NCI-H2171 (cell line): ENCODE data around the gene ILRUN.
"Not testable (repeated sequence)": the region's sequence is repeated elsewhere in the genome, so short reads cannot be mapped to it uniquely, and the experiment has no call there.

Experiments
- DNase-seq: peaks from one replicate; lab custom pipeline; 2025; lab: John Stamatoyannopoulos, UW

ILRUN gene

DNA sequence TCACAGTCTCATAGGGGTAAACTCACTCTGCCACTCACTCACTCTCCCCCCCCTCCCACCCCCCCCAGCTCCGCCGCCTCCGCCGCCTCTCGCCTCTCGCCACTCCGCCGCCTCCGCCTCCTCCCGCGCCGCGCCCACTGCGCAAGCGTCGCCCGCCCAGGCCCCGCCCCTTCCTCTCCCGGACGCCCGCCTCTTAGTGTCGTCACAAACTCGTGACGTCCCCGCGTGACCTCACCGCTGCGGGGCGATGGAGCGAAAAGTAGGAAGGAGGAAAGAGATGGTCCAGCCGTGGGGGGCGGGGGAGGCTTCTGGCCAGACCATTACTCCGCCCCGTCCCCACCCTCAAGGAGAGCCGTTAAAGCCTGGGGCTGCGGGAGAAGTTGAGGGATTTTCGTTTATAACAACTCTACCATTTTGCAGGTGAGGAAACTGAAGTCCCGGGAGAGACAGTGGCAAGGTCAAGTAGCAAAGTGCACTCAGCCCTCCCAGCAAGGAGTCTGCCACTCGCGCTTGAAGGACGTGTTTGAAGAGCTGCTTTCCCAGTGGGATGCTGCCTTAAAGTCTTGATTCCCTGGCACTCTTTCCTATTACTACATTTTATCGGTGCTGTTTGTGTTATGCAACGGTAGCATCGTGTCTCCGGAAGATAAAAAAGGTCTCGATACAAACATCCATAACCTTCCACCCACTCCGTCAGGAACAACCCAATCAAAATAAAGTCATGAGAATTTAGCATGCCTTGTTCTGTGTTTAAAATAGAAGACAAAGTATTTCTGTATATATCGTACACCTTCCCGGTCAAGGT lies at the start of gene ILRUN:
Gene ILRUN, minus strand, starts transcription at position 29 of the 805 bp plus-strand sequence. CDS start 164 bp downstream, outside the sequence.
- DNase-seq = peak; percentile 93

DNA sequence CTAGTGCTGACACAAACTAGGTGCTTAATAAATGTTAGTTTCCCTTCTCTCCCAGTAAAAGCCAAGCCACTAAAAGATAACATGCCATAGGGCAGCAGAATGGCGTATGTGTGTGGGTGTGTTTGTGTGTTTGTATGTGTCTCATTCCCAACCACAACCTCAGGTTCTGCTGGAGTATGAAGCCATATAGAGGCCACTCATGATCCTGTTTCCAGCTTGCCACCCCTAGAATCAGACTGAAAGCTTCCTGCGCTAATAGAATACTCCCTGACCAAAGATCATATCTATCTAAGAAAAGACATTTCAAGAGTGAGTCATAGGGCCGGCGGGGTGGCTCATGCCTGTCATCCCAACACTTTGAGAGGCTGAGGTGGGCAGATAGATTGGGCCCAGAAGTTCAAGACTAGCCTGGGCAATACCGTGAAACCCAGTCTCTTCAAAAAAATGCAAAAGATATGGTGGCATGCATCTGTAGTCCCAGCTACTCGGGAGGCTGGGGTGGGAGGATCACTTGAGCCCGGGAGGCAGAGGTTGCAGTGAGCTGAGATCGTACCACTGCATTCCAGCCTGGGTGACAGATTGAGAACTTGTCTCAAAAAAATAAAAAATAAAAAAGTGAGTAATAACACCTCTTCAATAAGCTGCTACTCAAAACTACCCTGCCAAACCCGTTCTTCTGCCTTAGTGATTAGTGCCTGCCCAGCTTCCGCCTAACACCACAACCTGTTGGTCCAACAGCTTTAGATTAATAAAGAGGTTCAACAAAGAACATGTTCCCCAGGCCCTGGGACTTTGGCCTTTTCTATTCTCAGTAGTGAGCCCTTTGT lies 48.9 kb upstream of the ILRUN start:
- DNase-seq = no peak

DNA sequence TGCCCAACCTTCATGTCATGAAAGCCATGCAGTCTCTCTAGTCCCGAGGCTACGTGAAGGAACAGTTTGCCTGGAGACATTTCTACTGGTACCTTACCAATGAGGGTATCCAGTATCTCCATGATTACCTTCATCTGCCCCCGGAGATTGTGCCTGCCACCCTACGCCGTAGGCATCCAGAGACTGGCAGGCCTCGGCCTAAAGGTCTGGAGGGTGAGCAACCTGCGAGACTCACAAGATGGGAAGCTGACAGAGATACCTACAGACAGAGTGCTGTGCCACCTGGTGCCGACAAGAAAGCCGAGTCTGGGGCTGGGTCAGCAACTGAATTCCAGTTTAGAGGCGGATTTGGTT lies 47.7 kb upstream of the ILRUN start:
- DNase-seq = not testable (repeated sequence)

DNA sequence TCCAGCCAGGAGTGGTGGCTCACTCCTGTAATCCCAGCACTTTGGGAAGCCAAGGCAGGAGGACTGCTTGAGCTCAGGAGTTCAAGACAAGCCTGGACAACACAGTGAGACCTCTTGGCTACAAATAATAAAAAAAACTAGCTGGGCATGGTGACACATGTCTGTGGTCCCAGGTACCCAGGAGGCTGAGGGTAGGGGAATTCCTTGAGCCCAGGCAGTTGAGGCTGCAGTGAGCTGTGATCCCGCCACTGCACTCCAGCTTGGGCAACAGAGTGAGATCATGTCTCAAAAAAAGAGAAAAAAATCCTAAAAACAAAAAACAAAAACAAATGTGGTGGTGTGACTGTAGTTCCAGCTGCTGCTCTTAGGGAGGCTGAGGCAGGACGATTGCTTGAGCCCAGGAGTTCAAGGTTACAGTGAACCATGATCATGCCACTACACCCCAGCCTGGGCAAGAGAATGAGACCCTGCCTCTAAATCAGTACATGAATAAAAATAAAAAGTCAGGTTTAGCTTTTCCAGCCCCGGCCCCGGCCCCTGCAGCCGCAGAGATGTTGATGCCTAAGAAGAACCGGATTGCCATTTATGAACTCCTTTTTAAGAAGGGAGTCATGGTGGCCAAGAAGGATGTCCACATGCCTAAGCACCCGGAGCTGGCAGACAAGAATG lies 47.2 kb upstream of the ILRUN start:
- no peak for DNase-seq

DNA sequence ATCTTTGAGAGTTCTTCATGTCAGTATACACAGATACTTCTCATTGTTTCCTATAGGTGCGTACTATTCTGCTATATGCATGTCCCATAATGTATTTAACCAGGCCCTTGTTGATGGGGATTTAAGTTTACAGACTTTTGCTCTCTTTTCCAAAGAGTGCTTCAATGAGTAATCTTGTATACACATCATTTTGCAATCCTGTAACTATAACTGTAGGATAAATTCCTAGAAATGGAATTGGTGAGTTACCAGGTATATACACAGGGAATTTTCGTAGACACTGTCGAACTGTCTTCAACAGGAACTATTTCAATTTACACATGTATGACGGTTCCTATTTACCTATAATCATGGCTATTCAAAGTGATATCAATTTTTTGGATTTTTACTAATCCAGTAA lies 45.5 kb upstream of the ILRUN start:
- DNase-seq = no peak

DNA sequence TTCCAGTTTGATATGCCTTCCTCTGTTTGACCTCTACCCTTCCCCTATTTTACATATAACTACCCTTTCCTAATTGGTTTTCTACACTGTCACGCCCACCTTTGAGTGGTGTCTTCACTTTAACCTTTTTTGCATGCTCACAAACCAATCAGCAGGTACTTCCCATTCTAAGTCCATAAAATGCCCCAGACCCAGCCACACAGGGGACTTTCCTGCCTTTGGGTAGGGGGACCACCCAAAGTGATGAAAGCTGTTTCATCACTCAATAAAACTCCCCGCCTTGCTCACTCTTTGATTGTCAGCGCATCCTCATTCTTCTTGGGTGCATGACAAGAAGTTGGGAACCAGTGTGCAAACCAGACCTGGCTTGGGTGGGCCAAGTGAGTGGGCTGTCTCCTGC lies 40.3 kb upstream of the ILRUN start:
- DNase-seq = no peak

DNA sequence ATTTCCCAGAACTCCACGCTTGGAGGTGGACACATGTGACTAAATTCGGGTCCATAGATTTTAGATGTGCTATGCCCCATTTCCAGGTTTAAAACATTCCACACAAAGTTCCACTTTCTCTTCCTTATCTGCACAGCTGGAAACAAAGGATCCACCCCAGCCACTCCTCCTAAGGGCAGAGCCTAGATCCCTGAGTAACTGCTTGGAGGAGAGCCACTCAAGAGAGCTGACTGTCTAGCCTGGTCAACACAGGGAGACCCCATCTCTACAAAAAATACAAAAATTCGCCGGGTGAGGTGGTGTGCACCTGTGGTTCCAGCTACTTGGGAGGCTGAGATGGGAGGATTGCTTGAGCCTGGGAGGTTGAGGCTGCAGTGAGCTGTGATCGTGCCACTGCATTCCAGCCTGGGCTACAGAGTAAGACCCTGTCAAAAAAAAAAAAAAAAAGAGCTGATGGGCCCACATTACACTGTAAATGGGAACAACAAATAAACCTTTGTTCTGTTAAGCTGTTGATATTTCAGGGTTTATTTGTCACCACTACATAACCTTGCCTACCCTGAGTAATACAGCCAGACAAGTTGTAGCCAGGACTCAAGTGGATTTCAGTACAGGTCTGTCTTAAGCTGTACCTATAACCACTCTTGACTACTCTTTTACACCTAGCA lies 35.0 kb upstream of the ILRUN start:
- DNase-seq = no peak

DNA sequence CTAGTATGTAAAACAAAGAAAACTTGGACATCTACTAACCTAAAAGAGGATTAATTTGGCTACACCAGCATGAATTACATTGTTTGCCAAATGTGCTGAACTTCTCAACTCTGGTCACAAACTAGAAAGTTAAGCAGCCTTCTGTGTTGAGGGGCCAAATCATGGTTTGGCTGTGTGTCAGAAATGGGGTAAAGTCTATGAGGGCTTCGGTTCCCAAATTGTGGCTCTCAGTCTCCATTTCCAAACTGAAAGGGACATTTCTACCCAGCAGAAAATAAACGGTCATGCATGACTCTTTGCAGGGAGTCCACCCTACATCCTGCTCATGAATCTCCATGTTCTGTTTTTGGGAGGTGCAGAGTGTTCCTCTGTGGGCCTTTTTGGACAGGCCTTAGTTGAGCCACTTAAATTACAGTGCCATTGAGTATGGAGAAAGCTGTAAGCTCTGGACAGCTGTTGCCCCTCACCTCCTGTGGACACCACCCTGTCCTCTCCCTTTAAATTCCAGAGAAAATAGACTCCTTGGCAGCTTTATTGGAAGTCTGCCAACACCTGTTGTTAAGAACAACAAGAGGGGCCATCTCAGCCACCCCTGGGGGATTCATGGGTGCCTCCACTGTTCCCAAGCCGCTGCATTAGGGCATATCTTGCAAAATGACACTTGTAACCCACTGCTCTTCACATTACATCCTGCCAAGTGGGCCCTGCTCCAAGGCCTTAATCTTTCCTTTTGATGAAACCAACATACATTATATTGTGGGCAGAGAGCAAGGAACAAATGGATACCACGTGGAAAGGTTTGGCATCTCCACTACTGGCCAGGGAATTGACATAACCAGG lies 33.3 kb upstream of the ILRUN start:
- DNase-seq = no peak

DNA sequence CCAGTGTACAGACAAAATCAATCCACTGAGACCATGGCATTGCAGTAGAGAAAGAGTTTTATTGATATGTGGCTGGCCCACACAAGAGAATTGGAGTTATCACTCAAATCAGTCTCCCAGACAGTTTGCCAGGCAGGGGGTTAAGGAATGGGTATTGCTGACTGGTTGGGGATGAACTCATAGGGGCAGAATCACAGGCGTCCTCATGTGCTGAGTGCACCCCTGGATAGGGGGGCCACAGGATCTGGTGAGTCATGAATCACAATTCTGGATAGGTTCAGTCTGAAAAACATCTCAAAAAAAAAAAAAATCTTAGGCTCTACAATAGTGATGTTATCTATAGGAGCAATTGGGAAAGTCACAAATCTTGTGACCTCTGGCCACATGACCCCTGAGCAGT lies 29.5 kb upstream of the ILRUN start:
- no peak for DNase-seq

DNA sequence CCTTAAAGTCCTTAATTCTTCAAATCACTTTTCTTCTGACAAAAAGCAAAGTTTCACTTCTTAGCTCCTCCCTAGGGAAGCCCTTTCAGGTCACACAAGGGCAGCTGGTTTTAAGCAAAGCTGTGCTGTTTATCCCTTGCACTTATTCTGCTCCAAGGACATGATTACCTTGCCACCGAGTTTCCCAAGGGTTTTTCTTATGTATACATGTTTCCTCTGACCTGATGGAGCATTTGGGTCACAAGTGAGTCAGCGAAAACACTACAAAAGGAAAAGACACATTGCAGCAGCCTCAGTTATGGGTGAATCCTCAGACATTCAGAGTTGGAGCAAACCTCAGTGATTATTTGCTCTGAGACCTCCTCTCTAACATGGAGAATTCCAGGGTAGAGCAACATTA lies 26.6 kb upstream of the ILRUN start:
- DNase-seq = no peak

DNA sequence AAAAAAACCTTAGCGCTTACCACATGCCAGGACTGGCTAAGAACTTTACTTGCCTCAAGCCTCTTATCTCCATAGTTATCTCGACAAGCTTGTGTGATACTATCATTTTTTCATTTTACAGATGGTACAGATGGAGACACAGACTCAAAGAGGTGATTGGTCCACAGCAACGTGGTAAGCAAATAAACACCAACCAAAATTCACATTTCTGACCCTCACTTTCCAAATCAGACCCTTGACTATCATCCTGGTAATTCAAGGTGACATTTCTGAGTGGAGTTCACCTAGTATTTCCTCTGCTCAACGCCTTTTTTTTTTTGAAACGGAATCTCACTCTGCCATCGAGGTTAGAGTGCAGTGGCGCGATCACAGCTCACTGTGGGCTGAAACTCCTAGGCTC lies 25.9 kb upstream of the ILRUN start:
- DNase-seq = no peak

DNA sequence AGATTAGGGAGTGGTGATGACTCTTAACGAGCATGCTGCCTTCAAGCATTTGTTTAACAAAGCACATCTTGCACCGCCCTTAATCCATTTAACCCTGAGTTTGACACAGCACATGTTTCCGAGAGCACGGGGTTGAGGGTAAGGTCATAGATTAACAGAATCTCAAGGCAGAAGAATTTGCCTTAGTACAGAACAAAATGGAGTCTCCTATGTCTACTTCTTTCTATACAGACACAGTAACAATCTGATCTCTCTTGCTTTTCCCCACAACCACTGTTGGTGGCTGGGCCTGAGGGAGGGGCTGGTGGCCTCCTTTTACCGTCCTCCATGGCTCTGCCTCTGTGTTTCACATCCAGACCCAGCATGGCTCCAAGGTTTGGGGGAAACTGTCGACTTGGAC lies 23.6 kb upstream of the ILRUN start:
- not testable (repeated sequence) for DNase-seq

DNA sequence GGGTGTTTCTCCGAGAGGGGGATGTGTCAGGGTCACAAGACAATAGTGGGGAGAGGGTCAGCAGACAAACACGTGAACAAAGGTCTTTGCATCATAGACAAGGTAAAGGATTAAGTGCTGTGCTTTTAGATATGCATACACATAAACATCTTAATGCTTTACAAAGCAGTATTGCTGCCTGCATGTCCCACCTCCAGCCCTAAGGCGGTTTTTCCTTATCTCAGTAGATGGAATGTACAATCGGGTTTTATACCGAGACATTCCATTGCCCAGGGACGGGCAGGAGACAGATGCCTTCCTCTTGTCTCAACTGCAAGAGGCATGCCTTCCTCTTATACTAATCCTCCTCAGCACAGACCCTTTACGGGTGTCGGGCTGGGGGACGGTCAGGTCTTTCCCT lies 23.1 kb upstream of the ILRUN start:
- not testable (repeated sequence) for DNase-seq

DNA sequence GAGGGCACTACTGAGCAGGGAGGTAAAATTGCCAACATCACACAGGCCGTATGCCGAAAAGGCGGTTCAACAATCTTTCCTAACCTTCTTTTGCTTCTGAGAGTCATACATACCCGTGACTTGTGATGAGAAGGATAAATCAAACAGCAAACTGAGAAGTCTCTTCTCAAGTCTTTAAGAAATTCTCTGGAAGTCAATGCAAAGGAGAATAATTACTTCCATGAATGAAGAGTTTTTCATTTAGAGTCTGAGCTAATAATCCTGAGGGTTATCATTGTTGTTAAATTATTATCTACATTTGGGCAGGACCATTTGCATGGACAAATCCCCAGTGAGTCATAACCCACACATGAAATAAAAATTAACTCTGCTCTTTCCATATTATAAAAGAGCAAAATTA lies 22.4 kb upstream of the ILRUN start:
- DNase-seq = no peak

DNA sequence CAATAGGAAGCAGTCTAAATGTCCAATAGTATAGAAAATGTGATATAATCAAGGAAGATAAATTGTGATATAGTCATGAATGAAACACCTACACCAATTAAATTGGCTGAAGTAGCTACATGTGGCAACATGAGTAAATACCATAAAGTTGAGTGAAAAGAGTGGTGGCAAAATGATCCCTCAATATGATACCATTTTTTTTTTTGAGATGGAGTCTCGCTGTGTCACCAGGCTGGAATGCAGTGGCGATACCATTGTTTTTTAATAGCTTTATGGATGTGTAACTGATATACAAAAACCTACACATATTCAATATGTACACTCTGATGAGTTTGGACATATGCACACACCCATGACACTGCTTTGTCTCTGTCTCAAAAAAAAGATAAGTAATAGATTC lies 20.9 kb upstream of the ILRUN start:
- DNase-seq = no peak

DNA sequence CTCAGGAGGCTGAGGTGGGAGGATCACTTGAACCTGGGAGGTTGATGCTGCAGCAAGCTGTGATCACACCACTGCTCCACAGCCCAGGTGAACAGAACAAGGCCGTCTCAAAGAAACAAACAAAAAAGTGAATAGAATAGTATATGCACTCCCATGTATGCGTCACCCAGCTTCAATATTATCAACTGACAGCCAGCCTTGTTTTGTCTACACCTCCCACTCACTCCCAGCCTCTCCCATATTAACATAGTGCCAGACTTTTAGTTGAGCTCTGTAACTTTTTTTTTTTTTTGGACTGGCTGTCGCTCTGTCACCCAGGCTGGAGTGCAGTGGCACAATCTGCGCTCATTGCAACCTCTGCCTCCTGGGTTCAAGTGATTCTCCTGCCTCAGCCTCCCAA lies 18.1 kb upstream of the ILRUN start:
- no peak for DNase-seq

DNA sequence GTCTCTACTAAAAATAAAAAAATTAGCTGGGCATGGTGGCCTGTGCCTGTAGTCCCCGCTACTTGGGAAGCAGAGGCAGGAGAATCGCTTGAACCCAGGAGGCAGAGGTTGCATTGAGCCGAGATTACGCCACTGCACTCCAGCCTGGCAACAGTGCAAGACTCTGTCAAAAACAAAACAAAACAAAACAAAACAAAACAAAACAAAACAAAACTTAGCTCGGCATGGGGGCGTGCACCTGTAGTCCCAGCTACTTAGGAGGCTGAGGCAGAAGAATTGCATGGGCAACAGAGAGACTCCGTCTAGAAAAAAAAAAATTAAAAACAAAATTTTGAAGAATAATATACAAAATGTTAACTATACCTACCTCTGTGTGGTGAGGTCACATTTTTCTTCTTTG lies 16.3 kb upstream of the ILRUN start:
- DNase-seq = not testable (repeated sequence)

DNA sequence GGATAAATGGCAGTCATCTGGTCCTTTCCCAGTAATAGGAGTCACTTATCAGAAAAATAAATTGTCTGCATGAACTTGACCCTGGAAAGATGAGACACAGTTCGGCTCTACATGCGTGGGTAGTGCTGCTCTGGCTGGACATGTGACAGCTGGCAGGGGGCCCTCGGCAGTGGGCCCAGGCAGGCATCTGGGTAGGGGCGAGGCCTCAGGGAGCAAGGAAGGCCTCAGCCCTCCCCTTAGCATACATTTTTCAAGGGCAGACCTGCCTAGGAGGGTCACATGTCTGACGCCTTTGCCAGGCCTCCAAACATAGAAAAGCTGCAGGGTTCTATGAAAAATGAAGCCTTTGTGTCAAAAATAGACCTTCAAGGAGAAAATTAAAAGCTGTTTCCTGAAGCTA lies 12.8 kb upstream of the ILRUN start:
- no peak for DNase-seq

DNA sequence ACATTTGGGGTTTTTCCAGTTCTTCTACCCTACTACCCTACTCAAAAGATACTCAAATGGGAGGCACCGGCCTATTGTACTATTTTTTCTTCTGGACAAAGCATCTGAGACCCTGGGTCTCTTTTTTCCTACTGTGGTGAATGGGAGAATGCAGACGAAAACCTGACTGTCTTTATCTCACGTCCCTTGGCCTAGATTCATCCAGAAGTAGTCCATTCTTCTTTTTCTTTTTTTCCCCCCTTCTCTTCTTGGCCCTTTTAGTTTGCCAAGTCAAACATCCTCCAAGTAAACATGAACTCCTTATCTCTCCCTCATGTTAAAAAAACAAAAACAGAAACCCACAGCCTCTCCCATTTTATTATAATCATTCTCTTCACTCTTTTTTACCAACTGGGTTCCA lies 8.7 kb upstream of the ILRUN start:
- no peak for DNase-seq

DNA sequence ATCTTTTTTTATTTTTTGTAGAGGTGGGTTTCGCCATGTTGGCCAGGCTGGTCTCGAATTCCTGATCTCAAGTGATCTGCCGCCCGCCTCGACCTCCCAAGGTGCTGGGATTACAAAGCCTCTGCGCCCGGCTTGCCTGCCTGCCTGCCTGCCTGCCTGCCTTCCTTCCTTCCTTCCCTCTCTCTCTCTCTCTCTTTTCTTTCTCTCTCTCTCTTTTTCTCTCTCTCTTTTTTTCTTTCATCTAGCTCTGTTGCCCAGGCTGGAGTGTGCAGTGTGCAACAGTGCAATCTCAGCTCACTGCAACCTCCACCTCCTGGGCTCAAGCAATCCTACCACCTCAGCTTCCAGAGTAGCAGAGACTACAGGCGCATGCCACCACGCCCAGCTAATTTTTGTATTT lies 4.6 kb upstream of the ILRUN start:
- no peak for DNase-seq

DNA sequence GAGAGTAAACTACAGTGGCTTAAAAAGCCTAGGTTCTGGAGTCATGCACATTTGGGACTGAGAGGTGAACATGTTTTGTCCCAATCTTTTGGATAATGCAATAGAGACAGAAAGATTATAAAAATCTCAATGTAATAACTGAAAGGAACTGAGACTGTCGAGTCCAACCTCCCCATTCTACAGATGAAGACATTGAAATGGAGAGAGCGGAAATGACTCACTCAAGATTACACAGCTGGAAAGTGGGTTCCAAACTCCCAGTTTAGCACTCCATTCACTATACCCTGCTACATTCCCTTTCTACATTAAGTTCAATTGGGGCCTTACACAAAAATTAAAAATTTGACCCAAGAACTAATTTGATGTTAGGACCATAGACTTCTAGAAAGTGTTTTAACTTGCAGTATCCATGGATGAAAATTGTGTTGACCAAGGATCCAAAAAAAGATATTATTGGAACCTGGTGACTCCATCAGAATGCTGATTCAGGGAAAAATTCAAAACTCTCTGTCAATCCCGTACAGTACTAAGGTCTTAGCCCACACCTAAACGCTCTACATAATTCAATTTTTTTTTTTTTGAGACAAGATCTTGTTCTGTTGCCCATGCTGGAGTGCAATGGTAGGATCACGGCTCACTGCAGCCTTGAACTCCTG lies 1.5 kb upstream of the ILRUN start:
- no peak for DNase-seq
